Esophagus squamous epithelium (tissue), 5 donors: ENCODE measurements around the gene UBE3C. TPM values are rescaled to one million over a fixed set of nuclear protein-coding genes. Genes with fewer than 3 reads are reported as not detected.

ENCODE experiments used
- DNase-seq: peaks from one replicate; lab custom pipeline; 2025; lab: John Stamatoyannopoulos, UW
- H3K27ac ChIP-seq, 4 donors: fragments of 200-600 bp; sonication (generic); one replicate each; pipeline ENCODE4 v1.5.1; 2016 to 2019; ENCODE audit warnings: mild to moderate bottlenecking in 1 of 4
- H3K27me3 ChIP-seq, 4 donors: fragments of 200-600 bp; sonication (generic); 1 replicate in 3 of 4; 2 replicates in 1 of 4; pipeline versions ENCODE4 v1.5.1 to v1.6.0; 2017 to 2021; ENCODE audit warnings: antibody characterized with exemption in 1 of 4
- H3K36me3 ChIP-seq, 3 donors: fragments of 200-600 bp; sonication (generic); one replicate each; pipeline ENCODE4 v1.5.1; 2016 to 2019
- H3K4me1 ChIP-seq, 3 donors: fragments of 200-600 bp; sonication (generic); one replicate each; pipeline ENCODE4 v1.5.1; 2017 to 2019
- H3K4me3 ChIP-seq, 4 donors: fragments of 200-600 bp; sonication (generic); 1 replicate in 3 of 4; 2 replicates in 1 of 4; pipeline ENCODE4 v1.5.1; 2016 to 2019; ENCODE audit warnings: mild to moderate bottlenecking in 2 of 4, moderate library complexity in 1 of 4
- H3K9me3 ChIP-seq, 3 donors: fragments of 200-600 bp; sonication (generic); one replicate each; pipeline ENCODE4 v1.5.1; 2016 to 2019
- POLR2A ChIP-seq, 4 donors: fragments of 450-650 bp; IDR thresholded peaks; one replicate each; pipeline ENCODE4 v1.6.1; 2017; ENCODE audit warnings: antibody characterized with exemption in 4 of 4, mild to moderate bottlenecking in 4 of 4, moderate library complexity in 3 of 4
- WGBS, 2 donors: methylation state at CpG; one replicate each; pipeline ENCODE4 v1.1.5; 2018; 5-methylcytosine and 5-hydroxymethylcytosine counted together
- intact Hi-C: fragments of 100-400 bp; cut with DNase I; formaldehyde crosslinking; loops from one replicate; pipeline ENCODE4 v1.15.0; 2022
- total RNA-seq, 4 donors: library from RNA; depleted of rRNA; stranded (reverse); fragments of >200 nt; gene quantifications; one replicate each; pipeline ENCODE4 v1.1.0, GENCODE V29; 2016
- TF ChIP-seq, protein P1 (sequence below), 6 experiments: fragments of 450-650 bp in 4 of 6; fragments of 200-600 bp in 2 of 6; sonication (generic) in 2 of 6; IDR thresholded peaks; one replicate each; pipeline ENCODE4 v1.5.1; 2016 to 2019; ENCODE audit warnings: antibody characterized with exemption in 6 of 6, mild to moderate bottlenecking in 4 of 6, moderate library complexity in 4 of 6
- donor health status: DM: yes; HTN: yes; CAD: no.

The UBE3C gene
- total RNA-seq, 4 donors from 2014 or later, result 52.2 to 101 (median 68.3) TPM

DNA sequence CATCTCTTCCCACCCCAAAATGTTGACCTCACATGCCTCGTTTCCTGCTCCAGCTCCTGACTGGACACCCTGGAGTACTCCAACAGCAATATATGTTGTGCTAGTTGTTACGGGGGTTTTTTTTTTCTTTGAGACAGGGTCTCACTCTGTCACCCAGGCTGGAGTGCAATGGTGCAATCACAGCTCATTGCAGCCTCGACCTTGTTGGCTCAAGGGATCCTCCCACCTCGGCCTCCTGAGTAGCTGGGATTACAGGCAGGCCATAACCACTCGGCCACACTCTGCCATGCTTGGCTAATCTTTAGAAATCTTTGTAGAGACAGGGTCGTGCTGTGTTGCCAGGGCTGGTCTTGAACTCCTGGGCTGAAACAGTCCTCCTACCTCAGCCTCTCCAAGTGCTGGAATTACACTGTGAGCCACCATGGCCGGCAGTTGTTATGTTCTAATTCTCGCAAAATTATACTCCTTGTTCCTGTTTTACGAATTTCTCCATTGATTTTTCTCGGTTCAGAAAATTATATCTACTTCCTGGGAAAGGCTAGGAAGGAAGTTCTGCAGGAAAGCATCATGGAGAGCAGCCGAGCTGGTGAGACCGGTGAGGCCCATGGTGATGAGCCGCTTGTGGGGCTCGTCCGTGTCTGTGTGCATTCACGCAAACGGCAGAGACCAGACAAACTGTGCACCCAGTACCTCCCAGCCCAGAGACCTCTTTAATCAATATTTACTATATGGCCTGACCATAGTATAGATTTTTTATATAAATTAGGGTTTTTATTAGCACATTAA lies 145.7 kb downstream of the UBE3C start:
- WGBS, 2 donors, result 89 to 91% methylated on average over 17 of the region's 17 CpGs
- peaks cover 18 to 82% (median 27%) of the 10 kb centered on the region in 3 donors for H3K4me1 ChIP-seq
- intact Hi-C loops, result no loop called here
- no peaks in the 10 kb centered on the region for H3K36me3 ChIP-seq
- TF ChIP-seq POLR2A (IDR thresholded peaks at IDR 0.05), result no peak
- TF ChIP-seq, protein P1, sequence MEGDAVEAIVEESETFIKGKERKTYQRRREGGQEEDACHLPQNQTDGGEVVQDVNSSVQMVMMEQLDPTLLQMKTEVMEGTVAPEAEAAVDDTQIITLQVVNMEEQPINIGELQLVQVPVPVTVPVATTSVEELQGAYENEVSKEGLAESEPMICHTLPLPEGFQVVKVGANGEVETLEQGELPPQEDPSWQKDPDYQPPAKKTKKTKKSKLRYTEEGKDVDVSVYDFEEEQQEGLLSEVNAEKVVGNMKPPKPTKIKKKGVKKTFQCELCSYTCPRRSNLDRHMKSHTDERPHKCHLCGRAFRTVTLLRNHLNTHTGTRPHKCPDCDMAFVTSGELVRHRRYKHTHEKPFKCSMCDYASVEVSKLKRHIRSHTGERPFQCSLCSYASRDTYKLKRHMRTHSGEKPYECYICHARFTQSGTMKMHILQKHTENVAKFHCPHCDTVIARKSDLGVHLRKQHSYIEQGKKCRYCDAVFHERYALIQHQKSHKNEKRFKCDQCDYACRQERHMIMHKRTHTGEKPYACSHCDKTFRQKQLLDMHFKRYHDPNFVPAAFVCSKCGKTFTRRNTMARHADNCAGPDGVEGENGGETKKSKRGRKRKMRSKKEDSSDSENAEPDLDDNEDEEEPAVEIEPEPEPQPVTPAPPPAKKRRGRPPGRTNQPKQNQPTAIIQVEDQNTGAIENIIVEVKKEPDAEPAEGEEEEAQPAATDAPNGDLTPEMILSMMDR (IDR thresholded peaks at IDR 0.05), result no peak
- peaks cover 0 to 15% (median 0%) of the 10 kb centered on the region in 4 donors for H3K27me3 ChIP-seq
- DNase-seq, result no peak
- H3K27ac ChIP-seq, result peak overlapping the region in 1 of 4 donors; percentile 94
- H3K4me3 ChIP-seq, result no peak overlapping the region
- no peaks in the 10 kb centered on the region for H3K9me3 ChIP-seq

DNA sequence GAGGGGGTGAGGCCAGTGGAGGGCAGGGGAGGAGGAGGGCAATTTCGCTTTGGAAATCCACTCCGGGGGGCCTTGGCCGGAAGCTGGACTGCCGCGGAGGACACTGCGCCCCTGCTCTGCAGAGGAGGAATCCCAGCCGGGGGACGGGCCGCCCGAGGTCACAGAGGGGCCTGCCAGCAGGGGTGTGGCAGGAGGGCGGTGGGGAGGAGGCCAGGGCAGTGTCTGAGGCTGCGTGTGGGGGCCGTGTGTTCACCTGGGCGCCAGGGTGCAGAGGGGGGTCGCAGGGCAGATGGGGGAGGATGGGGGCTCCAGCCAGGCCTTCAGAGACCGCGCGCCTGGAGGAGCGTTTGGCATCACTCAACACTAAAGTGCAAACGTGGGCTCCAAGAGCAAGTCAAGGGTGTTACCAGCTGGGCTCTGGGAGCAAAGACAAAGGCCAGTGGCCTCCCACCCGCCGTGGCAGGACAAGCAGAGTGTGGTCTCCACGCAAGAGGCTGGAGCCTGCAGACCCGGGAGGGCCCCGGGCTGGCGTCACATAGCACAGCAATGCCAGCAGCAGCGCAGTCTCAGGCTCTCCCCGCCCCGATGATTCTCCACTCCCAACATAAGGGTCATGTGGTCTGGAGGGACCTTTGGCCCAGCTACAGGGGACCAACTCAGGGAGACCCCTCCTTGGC lies 152.8 kb downstream of the UBE3C start:
- Histone ChIP-seq H3K4me1 (peaks cover 19 to 76% (median 22%) of the 10 kb centered on the region in 3 donors), H3K4me3 (no peak overlapping the region), H3K36me3 (no peaks in the 10 kb centered on the region), H3K27ac (peak overlapping the region; percentile 77 to 92 (median 89)), H3K9me3 (no peaks in the 10 kb centered on the region), H3K27me3 (peaks cover 0 to 8% (median 0%) of the 10 kb centered on the region in 4 donors)
- no peak for DNase-seq
- WGBS, 2 donors, result 81 to 90% methylated on average over 11 to 23 of the region's 29 CpGs
- intact Hi-C loops, result no loop called here
- no peak for TF ChIP-seq POLR2A (IDR thresholded peaks at IDR 0.05)
- TF ChIP-seq, protein P1 (IDR thresholded peaks at IDR 0.05), result no peak

DNA sequence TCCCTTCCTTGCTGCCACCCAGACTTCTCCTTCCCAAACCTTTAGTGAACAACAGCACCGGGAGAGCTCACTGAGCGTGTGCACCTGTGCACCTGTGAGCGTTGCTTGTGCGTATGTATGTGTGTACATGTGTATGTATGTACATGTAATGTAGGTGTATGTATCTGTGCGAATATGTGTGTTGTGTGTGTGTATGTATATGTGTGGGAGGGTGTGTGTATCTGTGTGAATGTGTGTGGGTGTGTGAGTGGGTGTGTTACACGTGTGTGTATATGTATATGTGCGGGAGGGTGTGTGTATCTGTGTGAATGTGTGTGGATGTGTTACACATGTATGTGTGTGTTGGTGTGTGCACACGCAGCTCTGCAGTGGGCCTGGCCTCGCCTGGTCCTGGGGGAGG lies 153.5 kb downstream of the UBE3C start:
- 76 to 77% methylated on average over 9 of the region's 9 CpGs for WGBS, 2 donors
- Histone ChIP-seq H3K9me3 (no peaks in the 10 kb centered on the region), H3K4me3 (peak overlapping the region in 1 of 4 donors; percentile 32), H3K27ac (peak overlapping the region; percentile 77 to 92 (median 89)), H3K36me3 (no peaks in the 10 kb centered on the region), H3K27me3 (peaks cover 0 to 8% (median 0%) of the 10 kb centered on the region in 4 donors), H3K4me1 (peaks cover 19 to 73% (median 22%) of the 10 kb centered on the region in 3 donors)
- DNase-seq, result no peak
- TF ChIP-seq, protein P1 (IDR thresholded peaks at IDR 0.05), result no peak
- no peak for TF ChIP-seq POLR2A (IDR thresholded peaks at IDR 0.05)
- intact Hi-C loops, result no loop called here

DNA sequence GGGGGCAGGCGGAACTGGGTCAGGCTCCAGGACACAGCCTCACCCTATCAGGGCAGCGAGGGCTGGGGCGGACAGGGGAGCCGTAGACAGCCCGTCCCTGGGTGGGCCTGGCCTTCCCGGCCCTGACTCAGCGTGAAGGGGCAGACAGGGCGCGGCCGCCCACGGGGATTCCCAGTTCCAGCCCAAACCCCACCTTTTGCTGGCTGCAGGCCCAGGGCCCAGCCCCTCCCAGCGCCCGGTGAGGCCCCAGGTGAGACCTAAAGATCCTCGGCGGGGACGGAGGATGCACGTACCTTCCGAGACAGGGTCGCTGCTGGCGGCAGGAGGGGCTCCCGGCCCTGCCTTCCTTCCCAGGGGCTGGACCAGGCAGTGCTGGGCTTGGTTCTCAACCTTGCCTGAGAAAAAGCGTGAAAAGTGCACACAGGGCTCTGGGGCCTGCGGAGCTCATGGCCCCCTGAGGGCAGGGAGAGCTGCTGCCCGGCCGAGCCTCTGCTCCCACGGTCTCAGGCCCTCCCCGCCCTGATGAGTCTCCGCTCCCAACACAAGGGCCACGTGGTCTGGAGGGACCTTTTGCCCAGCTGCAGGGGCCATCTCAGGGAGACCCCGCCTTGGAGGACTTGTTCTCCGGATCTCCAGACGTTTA lies 154.2 kb downstream of the UBE3C start:
- peak overlapping the region in 3 of 4 donors; percentile 32 to 51 (median 35) for H3K4me3 ChIP-seq
- H3K4me1 ChIP-seq, result peaks cover 19 to 67% (median 22%) of the 10 kb centered on the region in 3 donors
- TF ChIP-seq, protein P1 (IDR thresholded peaks at IDR 0.05), result no peak
- peak in 2 of 4 donors; percentile 15 to 43 for TF ChIP-seq POLR2A (IDR thresholded peaks at IDR 0.05)
- WGBS, 2 donors, result no CpG with 5 or more reads among the region's 32 CpGs
- intact Hi-C loops, result no loop called here
- H3K27ac ChIP-seq, result peak overlapping the region; percentile 77 to 92 (median 89)
- no peaks in the 10 kb centered on the region for H3K36me3 ChIP-seq
- H3K27me3 ChIP-seq, result peaks cover 0 to 8% (median 0%) of the 10 kb centered on the region in 4 donors
- no peaks in the 10 kb centered on the region for H3K9me3 ChIP-seq
- no peak for DNase-seq
